AG04449 (cell line): ENCODE results near the gene C19orf85.

ENCODE experiments used
- CTCF ChIA-PET: fragments of 350-600 bp; formaldehyde crosslinking; extraction: SDS; loops from one replicate; lab custom pipeline; 2021; ENCODE audit warnings: antibody characterized with exemption; lab: Yijun Ruan, JAX
- POLR2A ChIA-PET: fragments of 400-600, 350-600 bp; formaldehyde crosslinking; extraction: SDS; loops from one replicate; lab custom pipeline; 2020; ENCODE audit warnings: antibody characterized with exemption, inconsistent platforms; lab: Yijun Ruan, JAX
- DNase-seq: peaks from one replicate; pipeline ENCODE4 v3.0.0-alpha.2; 2010; ENCODE audit warnings: low read depth, low spot score
- H3K4me3 ChIP-seq: 2 replicates; pipeline ENCODE4 v1.5.1; 2011; ENCODE audit warnings: low read depth, mild to moderate bottlenecking, control low read depth, low read length
- CTCF ChIP-seq: IDR thresholded peaks from one replicate; pipeline ENCODE4 v1.5.1; 2011; ENCODE audit warnings: mild to moderate bottlenecking, moderate library complexity, low read length, control low read depth, inconsistent platforms; ENCODE audit not compliant: insufficient read depth; ENCODE audit errors: missing control alignments

C19orf85 gene

GRCh38 chr19:55467236-55468053 is 2.9 kb upstream of the C19orf85 start:
- DNase-seq, result no peak
- POLR2A ChIA-PET, result interaction anchor here (0.7 to 1.6 kb wide), 3 partner anchors 9 to 60 kb away, joined by 3 to 8 read pairs (median 8); partner anchors contain the start of genes UBE2S and ZNF628
- TF ChIP-seq CTCF, result peak; percentile 96
- CTCF ChIA-PET, result interaction anchor here (0.6 to 4.5 kb wide), 58 partner anchors 9 to 354 kb away, joined by 3 to 241 read pairs (median 5); partner anchors contain the start of genes DNAAF3, KMT5C, NAT14 and SSC5D
- no peak overlapping the region for H3K4me3 ChIP-seq

GRCh38 chr19:55466241-55466614 is 1.7 kb upstream of the C19orf85 start:
- no peak for DNase-seq
- ChIA-PET POLR2A (no interaction called here), CTCF (interaction anchor here (2.3 to 4.5 kb wide), 7 partner anchors 11 to 324 kb away, joined by 18 to 241 read pairs (median 26); partner anchors contain the start of genes NAT14, SSC5D, ZNF628 and ZNF784)
- no peak for TF ChIP-seq CTCF
- no peak overlapping the region for H3K4me3 ChIP-seq

- no peak for DNase-seq
- ChIA-PET CTCF (interaction anchor here (2.8 to 4.5 kb wide), 5 partner anchors 12 to 160 kb away, joined by 18 to 241 read pairs (median 90); partner anchors contain the start of genes NAT14, SSC5D, ZNF628 and ZNF784), POLR2A (no interaction called here)
Observed at GRCh38 chr19:55465460-55466240, 1.1 kb upstream of the C19orf85 start.

GRCh38 chr19:55464039-55464661 is 401 bp downstream of the C19orf85 start:
- no peak for DNase-seq
- CTCF ChIA-PET, result no interaction called here
- POLR2A ChIA-PET, result no interaction called here
- TF ChIP-seq CTCF, result no peak
- H3K4me3 ChIP-seq, result no peak overlapping the region

More at GRCh38 chr19:55465460-55466240, 1.1 kb upstream of the C19orf85 start:
- H3K4me3 ChIP-seq, result no peak overlapping the region
- TF ChIP-seq CTCF, result no peak

GRCh38 chr19:55463583-55464031 is 944 bp downstream of the C19orf85 start:
- DNase-seq, result no peak
- no peak for TF ChIP-seq CTCF
- CTCF ChIA-PET, result interaction anchor here (1.4 kb wide), 1 partner anchor 40 kb away, joined by 11 read pairs; no protein-coding TSS in a partner anchor
- POLR2A ChIA-PET, result no interaction called here
- no peak overlapping the region for H3K4me3 ChIP-seq
